Upper lobe of right lung (tissue), 1 donor: ENCODE data around the gene ARSG. TPM values are rescaled to one million over a fixed set of nuclear protein-coding genes. Genes with fewer than 3 reads are reported as not detected.
A peak's percentile ranks its signal among the peaks of the same experiment; 100 is the strongest.
"Not testable (repeated sequence)": the region's sequence is repeated elsewhere in the genome, so short reads cannot be mapped to it uniquely, and the experiment has no call there.

ENCODE experiments used
- ATAC-seq: fragments of 200-7000 bp; cut with Tn5 transposase; one replicate; pipeline ENCODE4 v1.9.1; 2020; ENCODE audit warnings: mild to moderate bottlenecking, moderate library complexity
- DNase-seq: peaks from one replicate; pipeline ENCODE4 v3.0.0-alpha.2; 2020
- H3K27ac ChIP-seq: fragments of 200-600 bp; one replicate; pipeline ENCODE4 v1.8.0; 2022
- H3K27me3 ChIP-seq: fragments of 200-600 bp; one replicate; pipeline ENCODE4 v1.8.0; 2022; ENCODE audit warnings: mild to moderate bottlenecking
- H3K36me3 ChIP-seq: fragments of 200-600 bp; one replicate; pipeline ENCODE4 v1.8.0; 2022
- H3K4me1 ChIP-seq: fragments of 200-600 bp; one replicate; pipeline ENCODE4 v1.8.0; 2022
- H3K4me3 ChIP-seq: fragments of 200-600 bp; one replicate; pipeline ENCODE4 v1.8.0; 2022; ENCODE audit warnings: mild to moderate bottlenecking
- H3K9me3 ChIP-seq: fragments of 200-600 bp; one replicate; pipeline ENCODE4 v1.8.0; 2022
- intact Hi-C: fragments of 100-400 bp; cut with DNase I; formaldehyde crosslinking; loops from one replicate; pipeline ENCODE4 v1.11.0; 2022
- total RNA-seq: library from RNA; stranded (reverse); fragmentation: NEBNext Ultra II Directional; extraction: Animal tissue kit (Norgen Biotek cat#: 25700); gene quantifications from one replicate; pipeline ENCODE4 v1.2.1, GENCODE V29; 2021
- TF ChIP-seq, protein P1 (sequence below): fragments of 200-600 bp; IDR thresholded peaks from one replicate; pipeline ENCODE4 v1.8.0; 2022; ENCODE audit warnings: antibody characterized with exemption
- donor health status: DM: no; HTN: yes; CAD: no; lungs with severe emphysema.

The ARSG gene
- total RNA-seq, 1 donor from 2014 or later = 4.8 TPM

DNA sequence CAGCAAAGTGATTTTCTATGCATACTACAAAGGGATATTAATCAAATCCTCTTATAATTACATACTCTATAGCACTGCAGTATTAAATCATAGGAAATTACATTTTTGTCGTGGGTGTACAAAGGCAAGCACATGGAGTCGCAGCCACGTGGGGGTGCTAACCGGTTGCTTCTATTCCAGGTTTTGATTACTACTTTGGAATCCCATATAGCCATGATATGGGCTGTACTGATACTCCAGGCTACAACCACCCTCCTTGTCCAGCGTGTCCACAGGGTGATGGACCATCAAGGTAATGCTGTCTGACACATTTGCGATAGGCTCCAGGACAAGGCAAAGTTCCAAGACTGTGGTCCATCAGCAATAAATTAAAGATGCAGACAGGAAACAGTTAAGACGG is 60.1 kb downstream of the ARSG start:
- no peak for DNase-seq
- ATAC-seq = no peak
- TF ChIP-seq, protein P1, sequence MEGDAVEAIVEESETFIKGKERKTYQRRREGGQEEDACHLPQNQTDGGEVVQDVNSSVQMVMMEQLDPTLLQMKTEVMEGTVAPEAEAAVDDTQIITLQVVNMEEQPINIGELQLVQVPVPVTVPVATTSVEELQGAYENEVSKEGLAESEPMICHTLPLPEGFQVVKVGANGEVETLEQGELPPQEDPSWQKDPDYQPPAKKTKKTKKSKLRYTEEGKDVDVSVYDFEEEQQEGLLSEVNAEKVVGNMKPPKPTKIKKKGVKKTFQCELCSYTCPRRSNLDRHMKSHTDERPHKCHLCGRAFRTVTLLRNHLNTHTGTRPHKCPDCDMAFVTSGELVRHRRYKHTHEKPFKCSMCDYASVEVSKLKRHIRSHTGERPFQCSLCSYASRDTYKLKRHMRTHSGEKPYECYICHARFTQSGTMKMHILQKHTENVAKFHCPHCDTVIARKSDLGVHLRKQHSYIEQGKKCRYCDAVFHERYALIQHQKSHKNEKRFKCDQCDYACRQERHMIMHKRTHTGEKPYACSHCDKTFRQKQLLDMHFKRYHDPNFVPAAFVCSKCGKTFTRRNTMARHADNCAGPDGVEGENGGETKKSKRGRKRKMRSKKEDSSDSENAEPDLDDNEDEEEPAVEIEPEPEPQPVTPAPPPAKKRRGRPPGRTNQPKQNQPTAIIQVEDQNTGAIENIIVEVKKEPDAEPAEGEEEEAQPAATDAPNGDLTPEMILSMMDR = peak; percentile 6
- Histone ChIP-seq H3K4me3 (no peak overlapping the region), H3K9me3 (no peaks in the 10 kb centered on the region), H3K4me1 (peaks cover 6% of the 10 kb centered on the region), H3K36me3 (no peaks in the 10 kb centered on the region), H3K27me3 (no peaks in the 10 kb centered on the region), H3K27ac (no peak overlapping the region)
- intact Hi-C loops = no loop called here

DNA sequence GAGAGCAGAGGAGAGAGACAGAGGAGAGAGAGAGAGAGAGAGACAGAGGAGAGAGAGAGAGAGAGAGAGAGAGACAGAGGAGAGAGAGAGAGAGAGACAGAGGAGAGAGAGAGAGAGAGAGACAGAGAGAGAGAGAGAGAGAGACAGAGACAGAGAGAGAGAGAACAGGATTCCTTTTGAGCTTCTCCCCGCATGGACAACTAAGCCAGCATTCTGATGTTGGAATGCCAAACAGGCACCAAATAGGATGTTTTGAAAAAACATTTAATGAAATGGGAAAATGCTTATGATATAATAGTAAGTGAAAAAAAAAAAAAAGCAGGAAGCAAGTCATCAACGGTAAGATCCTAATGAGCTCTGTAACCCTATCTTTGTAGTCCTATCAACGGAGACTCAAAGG is 60.7 kb downstream of the ARSG start:
- DNase-seq (no peak), ATAC-seq (no peak)
- Histone ChIP-seq H3K4me3 (no peak overlapping the region), H3K9me3 (no peaks in the 10 kb centered on the region), H3K36me3 (no peaks in the 10 kb centered on the region), H3K27ac (no peak overlapping the region), H3K4me1 (no peaks in the 10 kb centered on the region), H3K27me3 (no peaks in the 10 kb centered on the region)
- intact Hi-C loops = no loop called here
- TF ChIP-seq, protein P1 = no peak

DNA sequence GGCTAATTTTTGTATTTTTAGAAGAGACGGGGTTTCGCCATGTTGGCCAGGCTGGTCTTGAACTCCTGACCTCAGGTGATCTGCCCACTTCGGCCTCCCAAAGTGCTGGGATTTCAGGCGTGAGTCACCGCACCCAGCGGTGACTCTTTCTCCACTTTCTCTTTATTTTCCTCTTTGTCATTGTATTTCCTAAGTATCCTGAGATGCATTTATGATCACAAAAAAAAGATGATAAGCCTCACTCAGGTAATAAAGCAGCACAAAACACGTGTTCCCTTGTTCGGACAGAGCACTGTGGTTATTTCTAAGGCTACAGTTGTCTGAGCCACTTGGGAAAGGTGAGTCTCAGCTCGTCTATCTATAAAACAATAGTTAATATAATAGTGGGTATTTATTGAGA is 61.4 kb downstream of the ARSG start:
- H3K4me1 ChIP-seq, DNase-seq, H3K27ac ChIP-seq, H3K36me3 ChIP-seq, intact Hi-C loops, H3K4me3 ChIP-seq, H3K9me3 ChIP-seq, H3K27me3 ChIP-seq, ATAC-seq: not testable (repeated sequence)

DNA sequence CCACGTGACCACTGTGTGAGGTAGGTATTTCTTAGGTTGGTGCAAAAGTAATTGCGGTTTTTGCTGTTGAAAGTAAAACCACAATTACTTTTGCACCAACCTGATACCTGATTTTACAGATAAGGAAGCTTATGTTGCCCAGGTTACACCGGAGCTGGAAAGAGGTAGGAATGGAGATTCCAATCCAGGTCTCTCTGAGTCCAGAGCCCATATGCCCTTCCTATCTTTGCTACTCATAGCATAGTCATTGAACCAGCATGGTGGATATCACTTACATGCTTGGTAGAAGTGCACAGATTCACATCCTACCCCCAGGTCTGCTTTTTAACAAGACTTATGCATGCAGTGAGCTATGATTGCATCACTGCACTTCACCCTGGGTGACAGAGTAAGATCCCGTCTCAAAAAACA is 61.8 kb downstream of the ARSG start:
- Histone ChIP-seq H3K36me3 (no peaks in the 10 kb centered on the region), H3K9me3 (no peaks in the 10 kb centered on the region), H3K4me1 (no peaks in the 10 kb centered on the region), H3K4me3 (no peak overlapping the region), H3K27me3 (no peaks in the 10 kb centered on the region), H3K27ac (no peak overlapping the region)
- intact Hi-C loops = no loop called here
- TF ChIP-seq, protein P1 = no peak
- ATAC-seq (no peak), DNase-seq (no peak)

DNA sequence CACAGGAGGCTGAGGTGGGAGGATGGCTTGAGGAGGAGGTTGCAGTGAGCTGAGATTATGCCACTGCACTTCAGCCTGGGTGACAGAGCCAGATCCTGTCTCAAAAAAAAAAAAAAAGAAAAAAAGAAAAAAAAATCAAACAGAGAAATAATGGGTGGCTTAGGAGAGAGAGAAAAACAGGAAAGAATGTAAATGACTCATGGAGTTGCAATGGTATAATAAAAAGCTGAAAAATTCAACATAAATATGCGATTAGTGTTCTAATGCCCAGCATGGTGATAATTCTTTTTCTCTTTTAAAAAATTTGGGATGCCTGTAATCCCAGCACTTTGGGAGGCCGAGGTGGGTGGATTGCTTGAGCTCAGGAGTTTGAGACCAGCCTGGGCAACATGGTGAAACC is 63.0 kb downstream of the ARSG start:
- H3K27me3 ChIP-seq, DNase-seq, intact Hi-C loops, H3K9me3 ChIP-seq, H3K36me3 ChIP-seq, H3K27ac ChIP-seq, H3K4me1 ChIP-seq, H3K4me3 ChIP-seq, ATAC-seq: not testable (repeated sequence)

DNA sequence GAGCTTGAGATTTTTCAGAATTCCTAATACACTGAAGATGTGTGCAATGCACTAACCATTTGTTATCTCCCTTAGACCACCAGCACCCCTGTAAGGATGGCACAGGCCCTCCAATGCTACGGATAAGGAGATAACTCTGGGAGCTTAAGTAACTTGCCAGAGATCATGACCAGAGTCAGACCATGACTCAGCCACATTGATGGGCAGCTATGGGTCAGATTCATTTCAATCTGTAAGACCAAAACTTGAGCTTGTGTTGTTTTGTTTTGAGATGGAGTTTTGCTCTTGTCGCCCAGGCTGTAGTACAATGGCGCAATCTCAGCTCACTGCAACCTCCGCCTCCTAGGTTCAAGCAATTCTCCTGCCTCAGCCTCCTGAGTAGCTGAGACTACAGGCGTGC is 63.8 kb downstream of the ARSG start:
- H3K27ac ChIP-seq, H3K27me3 ChIP-seq, ATAC-seq, H3K4me1 ChIP-seq, H3K4me3 ChIP-seq, H3K36me3 ChIP-seq, DNase-seq, intact Hi-C loops, H3K9me3 ChIP-seq: not testable (repeated sequence)

DNA sequence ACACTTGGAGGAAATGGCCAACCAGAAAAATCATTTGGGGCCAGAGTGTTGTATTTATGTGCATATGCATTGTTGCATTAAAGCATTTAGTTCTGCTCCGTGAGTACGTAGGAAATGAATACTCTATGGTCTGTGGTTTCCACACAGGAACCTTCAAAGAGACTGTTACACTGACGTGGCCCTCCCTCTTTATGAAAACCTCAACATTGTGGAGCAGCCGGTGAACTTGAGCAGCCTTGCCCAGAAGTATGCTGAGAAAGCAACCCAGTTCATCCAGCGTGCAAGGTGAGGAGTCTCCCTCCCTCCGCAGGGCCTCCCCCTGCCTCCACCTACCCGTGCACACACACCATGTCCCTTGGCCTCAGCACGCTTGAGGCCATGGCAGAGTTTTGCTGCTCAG is 65.2 kb downstream of the ARSG start:
- H3K36me3 ChIP-seq = no peaks in the 10 kb centered on the region
- H3K4me1 ChIP-seq = no peaks in the 10 kb centered on the region
- no peaks in the 10 kb centered on the region for H3K27me3 ChIP-seq
- intact Hi-C loops = no loop called here
- no peak overlapping the region for H3K27ac ChIP-seq
- TF ChIP-seq, protein P1 = no peak
- DNase-seq (no peak), ATAC-seq (peak; percentile 74)
- no peaks in the 10 kb centered on the region for H3K9me3 ChIP-seq
- H3K4me3 ChIP-seq = no peak overlapping the region
